GM04504 (cell line): ENCODE measurements around the gene RASIP1.
"Not testable (repeated sequence)": the region's sequence is repeated elsewhere in the genome, so short reads cannot be mapped to it uniquely, and the experiment has no call there.

ENCODE experiments used
- DNase-seq: peaks from one replicate; pipeline ENCODE4 v3.0.0-alpha.2; 2012; ENCODE audit warnings: low read depth

RASIP1 gene

GRCh38 chr19:48740164-48740972 lies at the start of gene RASIP1:
Gene RASIP1, minus strand, starts transcription at chr19:48740610. Its CDS starts 328 bp downstream, at chr19:48740282.
- DNase-seq, result no peak

- not testable (repeated sequence) for DNase-seq
Measured at GRCh38 chr19:48787331-48787730, 46.9 kb upstream of the RASIP1 start.

GRCh38 chr19:48786422-48786821 lies 46.0 kb upstream of the RASIP1 start:
- not testable (repeated sequence) for DNase-seq

- DNase-seq, result no peak
Measured at GRCh38 chr19:48784527-48784926, 44.1 kb upstream of the RASIP1 start.

- no peak for DNase-seq
Measured at GRCh38 chr19:48780631-48781391, 40.4 kb upstream of the RASIP1 start.

- no peak for DNase-seq
Measured at GRCh38 chr19:48779636-48780035, 39.2 kb upstream of the RASIP1 start.

GRCh38 chr19:48777720-48778119 lies 37.3 kb upstream of the RASIP1 start:
- DNase-seq, result no peak

- no peak for DNase-seq
Measured at GRCh38 chr19:48777139-48777538, 36.7 kb upstream of the RASIP1 start.

GRCh38 chr19:48772503-48772953 lies 32.1 kb upstream of the RASIP1 start:
- DNase-seq, result no peak

GRCh38 chr19:48770734-48771472 lies 30.5 kb upstream of the RASIP1 start:
- DNase-seq, result no peak

GRCh38 chr19:48770266-48770665 lies 29.9 kb upstream of the RASIP1 start:
- DNase-seq, result no peak

GRCh38 chr19:48768994-48769713 lies 28.7 kb upstream of the RASIP1 start:
- DNase-seq, result no peak

GRCh38 chr19:48768171-48768753 lies 27.9 kb upstream of the RASIP1 start:
- not testable (repeated sequence) for DNase-seq

- DNase-seq, result not testable (repeated sequence)
Measured at GRCh38 chr19:48765816-48766215, 25.4 kb upstream of the RASIP1 start.

- DNase-seq, result no peak
Measured at GRCh38 chr19:48760504-48761205, 20.2 kb upstream of the RASIP1 start.

- no peak for DNase-seq
Measured at GRCh38 chr19:48757741-48758144, 17.3 kb upstream of the RASIP1 start.

- no peak for DNase-seq
Measured at GRCh38 chr19:48757089-48757675, 16.8 kb upstream of the RASIP1 start.

GRCh38 chr19:48756686-48757085 lies 16.3 kb upstream of the RASIP1 start:
- no peak for DNase-seq

GRCh38 chr19:48756212-48756611 lies 15.8 kb upstream of the RASIP1 start:
- no peak for DNase-seq

- DNase-seq, result no peak
Measured at GRCh38 chr19:48755787-48756186, 15.4 kb upstream of the RASIP1 start.
